ENCODE data around the gene JOSD2.

The JOSD2 gene

GRCh38 chr19:50514346-50515167 is 3.6 kb upstream of the JOSD2 start:
- peak; percentile 66 for DNase-seq (ENCODE audit: low spot score)

GRCh38 chr19:50513746-50514345 is 2.9 kb upstream of the JOSD2 start, which contains the start of gene ASPDH:
ASPDH (minus strand) TSS chr19:50513913; CDS start chr19:50513823, 90 bp downstream.
- peak; percentile 29 for DNase-seq (ENCODE audit: low spot score)

GRCh38 chr19:50512999-50513745 is 2.2 kb upstream of the JOSD2 start:
- no peak for DNase-seq (ENCODE audit: low spot score)

- no peak for DNase-seq (ENCODE audit: low spot score)
Observed at GRCh38 chr19:50512112-50512998, 1.4 kb upstream of the JOSD2 start.

GRCh38 chr19:50510700-50511068 is 307 bp downstream of the JOSD2 start:
- DNase-seq (ENCODE audit: low spot score), result peak; percentile 85

- no peak for DNase-seq (ENCODE audit: low spot score)
Observed at GRCh38 chr19:50510121-50510670, 795 bp downstream of the JOSD2 start.

- DNase-seq (ENCODE audit: low spot score), result no peak
Observed at GRCh38 chr19:50509366-50509765, 1.6 kb downstream of the JOSD2 start.

GRCh38 chr19:50508843-50509190 is 2.2 kb downstream of the JOSD2 start:
- no peak for DNase-seq (ENCODE audit: low spot score)

- no peak for DNase-seq (ENCODE audit: low spot score)
Observed at GRCh38 chr19:50507376-50507775, 3.6 kb downstream of the JOSD2 start.

GRCh38 chr19:50506700-50507099 is 4.3 kb downstream of the JOSD2 start:
- no peak for DNase-seq (ENCODE audit: low spot score)

- no peak for DNase-seq (ENCODE audit: low spot score)
Observed at GRCh38 chr19:50505856-50506611, 5.0 kb downstream of the JOSD2 start.

GRCh38 chr19:50501568-50502475 is 9.2 kb downstream of the JOSD2 start:
- no peak for DNase-seq (ENCODE audit: low spot score)

GRCh38 chr19:50501186-50501567 is 9.8 kb downstream of the JOSD2 start:
- no peak for DNase-seq (ENCODE audit: low spot score)

GRCh38 chr19:50500753-50501151 is 10.2 kb downstream of the JOSD2 start:
- no peak for DNase-seq (ENCODE audit: low spot score)

- DNase-seq (ENCODE audit: low spot score), result no peak
Observed at GRCh38 chr19:50500060-50500752, 10.8 kb downstream of the JOSD2 start.

GRCh38 chr19:50498219-50499056 is 12.6 kb downstream of the JOSD2 start:
- DNase-seq (ENCODE audit: low spot score), result no peak

GRCh38 chr19:50497022-50497405 is 14.0 kb downstream of the JOSD2 start:
- no peak for DNase-seq (ENCODE audit: low spot score)
